Sciatic nerve (tissue), 2 donors: ENCODE measurements around the gene TSC22D4. TPM values are rescaled to one million over a fixed set of nuclear protein-coding genes. Genes with fewer than 3 reads are reported as not detected.
"Not testable (repeated sequence)": the region's sequence is repeated elsewhere in the genome, so short reads cannot be mapped to it uniquely, and the experiment has no call there.

Experiments
- ATAC-seq: fragments of 200-7000 bp; cut with Tn5 transposase; one replicate; pipeline ENCODE4 v1.9.1; 2020; ENCODE audit warnings: mild to moderate bottlenecking, moderate library complexity
- DNase-seq: peaks from one replicate; pipeline ENCODE4 v3.0.0-alpha.2; 2020; ENCODE audit warnings: low spot score
- intact Hi-C: fragments of 100-400 bp; cut with DNase I; formaldehyde crosslinking; loops from one replicate; pipeline ENCODE4 v1.14.2; 2022
- total RNA-seq: library from RNA; stranded (reverse); fragmentation: NEBNext Ultra II Directional; extraction: Animal tissue kit (Norgen Biotek cat#: 25700); gene quantifications from one replicate; pipeline ENCODE4 v1.2.1, GENCODE V29; 2021
- donor health status: DM: no; HTN: no; CAD: no.
- donor health status: DM: no; HTN: no; CAD: no.

TSC22D4 gene
- total RNA-seq, 1 donor from 2014 or later: 148 TPM

DNA sequence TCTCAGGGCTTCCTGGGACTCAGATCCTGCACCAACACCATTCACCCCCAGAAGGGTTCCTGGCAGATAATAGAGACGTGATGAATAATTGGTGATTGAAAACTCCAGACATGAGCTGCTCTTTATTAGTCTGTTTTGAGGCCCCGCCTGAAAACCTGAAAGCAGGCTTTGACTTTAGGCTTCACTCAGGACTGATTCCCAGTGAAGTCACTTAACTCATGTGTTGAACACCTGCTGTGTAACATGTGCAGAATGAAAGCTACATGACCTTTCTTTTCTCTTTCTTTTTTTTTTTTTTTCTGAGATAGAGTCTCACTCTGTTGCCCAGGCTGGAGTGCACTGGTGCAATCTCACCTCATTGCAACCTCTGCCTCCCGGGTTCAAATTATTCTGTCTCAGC is 23.8 kb downstream of the TSC22D4 start:
- intact Hi-C loops: no loop called here
- DNase-seq: no peak
- no peak for ATAC-seq

DNA sequence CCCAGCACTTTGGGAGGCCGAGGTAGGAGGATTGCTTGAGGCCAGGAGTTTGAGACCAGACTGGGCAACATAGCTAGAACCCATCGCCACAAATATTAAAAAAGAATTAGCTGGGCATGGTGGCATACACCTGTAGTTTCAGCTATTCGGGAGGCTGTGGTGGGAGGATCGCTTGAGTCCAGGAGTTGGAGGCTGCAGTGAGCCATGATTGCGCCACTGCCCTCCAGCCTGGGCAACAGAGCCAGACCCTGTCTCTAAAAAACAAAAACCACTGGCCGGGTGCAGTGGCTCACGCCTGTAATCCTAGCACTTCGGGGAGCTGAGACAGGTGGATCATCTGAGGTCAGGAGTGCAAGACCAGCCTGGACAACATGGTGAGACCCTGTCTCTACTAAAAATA is 25.2 kb downstream of the TSC22D4 start:
- ATAC-seq, intact Hi-C loops, DNase-seq: not testable (repeated sequence)

DNA sequence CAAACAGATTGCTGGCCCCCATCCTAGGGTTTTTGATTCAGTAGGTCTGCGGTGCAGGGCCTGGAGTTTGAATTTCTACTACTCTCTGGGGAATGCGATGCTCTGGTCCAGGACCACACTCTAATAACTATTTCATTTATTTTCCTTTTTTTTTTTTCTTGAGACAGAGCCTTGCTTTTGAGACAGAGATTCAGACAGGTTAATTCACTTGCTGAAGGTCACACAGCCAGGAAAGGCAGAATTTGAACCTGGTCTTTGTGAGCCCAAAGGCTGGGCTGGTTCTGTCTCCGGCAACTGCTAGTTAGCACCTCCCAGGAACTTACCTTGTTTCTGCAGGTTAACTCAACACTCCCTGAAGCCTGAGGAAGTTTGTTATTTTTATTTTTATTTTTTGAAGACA is 26.5 kb downstream of the TSC22D4 start:
- DNase-seq (no peak), ATAC-seq (no peak)
- intact Hi-C loops: no loop called here

DNA sequence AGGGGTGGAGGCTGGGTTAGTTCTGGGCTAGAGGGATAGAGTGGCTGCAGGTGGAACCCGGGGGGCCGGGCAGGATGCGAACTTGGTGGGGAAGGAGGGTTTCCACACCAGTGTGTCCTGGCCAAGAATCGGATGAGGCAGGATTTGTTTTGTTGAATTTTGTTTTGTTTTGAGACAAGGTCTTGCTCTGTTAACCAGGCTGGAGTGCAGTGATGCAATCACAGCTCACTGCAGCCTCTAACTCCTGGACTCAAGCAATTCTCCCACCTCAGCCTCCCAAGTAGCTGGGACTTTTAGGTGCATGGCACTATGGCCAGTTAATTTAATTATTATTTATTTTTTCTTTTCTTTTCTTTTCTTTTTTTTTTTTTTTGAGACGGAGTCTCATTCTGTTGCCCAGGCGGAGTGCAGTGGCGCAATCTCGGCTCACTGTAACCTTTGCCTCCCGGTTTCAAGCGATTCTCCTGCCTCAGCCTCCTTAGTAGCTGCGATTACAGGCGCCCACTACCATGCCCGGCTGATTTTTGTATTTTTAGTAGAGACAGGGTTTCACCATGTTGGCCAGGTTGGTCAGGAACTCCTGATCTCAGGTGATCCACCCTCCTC is 29.7 kb downstream of the TSC22D4 start:
- DNase-seq: no peak
- no peak for ATAC-seq
- intact Hi-C loops: no loop called here

DNA sequence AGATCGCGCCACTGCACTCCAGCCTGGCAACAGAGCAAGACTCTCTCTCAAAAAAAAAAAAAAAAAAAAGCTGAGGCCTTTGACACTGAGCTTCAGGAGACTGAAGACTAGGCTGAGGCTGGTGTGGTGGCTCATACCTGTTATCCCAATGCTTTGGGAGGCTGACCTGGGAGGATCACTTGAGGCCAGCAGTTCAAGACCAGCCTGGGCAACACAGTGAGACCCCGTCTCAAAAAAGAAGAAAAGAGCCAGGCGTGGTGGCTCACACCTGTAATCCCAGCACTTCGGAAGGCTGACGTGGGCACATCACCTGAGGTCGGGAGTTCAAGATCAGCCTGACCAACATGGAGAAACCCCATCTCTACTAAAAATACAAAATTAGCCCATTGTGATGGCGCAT is 31.7 kb downstream of the TSC22D4 start:
- ATAC-seq, DNase-seq, intact Hi-C loops: not testable (repeated sequence)

DNA sequence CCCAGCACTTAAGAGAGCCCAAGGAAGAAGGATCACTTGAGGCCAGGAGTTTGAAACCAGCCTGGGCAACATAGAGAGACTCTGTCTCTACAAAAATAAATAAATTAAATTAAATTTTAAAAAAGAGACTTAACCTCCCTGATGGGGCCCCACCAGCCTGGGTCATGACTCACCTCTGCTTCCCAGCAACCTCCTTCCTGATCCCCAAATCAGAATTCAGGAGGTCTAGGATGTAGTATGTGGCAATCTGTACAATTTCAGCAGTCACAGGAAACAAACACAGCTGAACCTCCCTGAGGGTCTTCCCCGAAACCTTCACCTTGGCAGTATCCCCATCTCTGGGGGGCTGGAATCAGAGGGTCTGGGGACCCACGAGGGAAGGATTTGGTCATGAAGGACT is 33.0 kb downstream of the TSC22D4 start:
- intact Hi-C loops: no loop called here
- ATAC-seq: no peak
- no peak for DNase-seq

DNA sequence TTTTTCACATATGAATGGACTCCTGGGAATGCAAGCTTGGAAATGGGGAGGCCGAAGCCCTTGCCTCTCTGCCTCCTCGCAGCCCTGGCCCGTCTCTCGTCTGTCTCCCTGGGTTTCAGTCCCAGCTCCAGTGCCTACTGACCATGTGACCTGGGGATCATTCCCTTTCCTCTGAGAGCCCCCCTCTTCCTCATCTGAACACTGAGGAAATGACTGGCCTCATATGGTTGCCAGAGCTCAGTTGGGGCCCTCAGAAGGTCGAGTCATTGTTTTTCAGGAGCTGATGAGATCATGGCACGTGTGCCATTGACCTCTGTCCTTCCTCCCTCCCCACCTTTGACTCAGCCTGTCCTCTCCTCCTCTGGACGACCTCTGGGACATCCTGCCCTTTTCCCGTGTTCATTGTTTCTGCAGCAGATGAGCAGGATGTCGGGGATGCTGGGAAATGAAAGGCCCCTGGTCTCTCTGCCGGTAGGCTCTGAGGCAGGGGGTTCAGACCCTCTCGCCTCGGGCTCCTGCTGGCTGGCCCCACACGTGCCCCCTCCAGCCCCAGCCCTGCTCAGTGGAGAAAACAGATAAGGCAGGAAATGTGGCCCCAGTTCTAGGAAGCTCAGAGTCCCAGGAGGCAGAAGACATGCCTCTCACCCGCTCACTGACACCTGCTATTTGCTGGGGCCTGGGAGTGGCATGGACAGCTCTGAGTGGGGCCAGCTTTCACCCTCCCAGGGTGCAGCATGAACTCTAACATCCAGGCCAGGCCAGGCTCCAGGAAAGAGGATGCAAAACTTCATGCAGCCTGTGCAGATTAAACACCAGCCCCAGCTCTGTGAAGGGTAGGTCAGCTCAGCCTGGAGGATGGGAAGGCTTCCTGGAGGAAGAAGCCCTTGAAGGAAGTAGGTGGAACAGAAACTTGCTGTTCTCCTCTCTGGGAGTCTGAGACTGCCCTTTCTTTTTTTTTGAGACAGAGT is 34.4 kb downstream of the TSC22D4 start:
- peak; percentile 69 for ATAC-seq
- no peak for DNase-seq
- intact Hi-C loops: no loop called here

DNA sequence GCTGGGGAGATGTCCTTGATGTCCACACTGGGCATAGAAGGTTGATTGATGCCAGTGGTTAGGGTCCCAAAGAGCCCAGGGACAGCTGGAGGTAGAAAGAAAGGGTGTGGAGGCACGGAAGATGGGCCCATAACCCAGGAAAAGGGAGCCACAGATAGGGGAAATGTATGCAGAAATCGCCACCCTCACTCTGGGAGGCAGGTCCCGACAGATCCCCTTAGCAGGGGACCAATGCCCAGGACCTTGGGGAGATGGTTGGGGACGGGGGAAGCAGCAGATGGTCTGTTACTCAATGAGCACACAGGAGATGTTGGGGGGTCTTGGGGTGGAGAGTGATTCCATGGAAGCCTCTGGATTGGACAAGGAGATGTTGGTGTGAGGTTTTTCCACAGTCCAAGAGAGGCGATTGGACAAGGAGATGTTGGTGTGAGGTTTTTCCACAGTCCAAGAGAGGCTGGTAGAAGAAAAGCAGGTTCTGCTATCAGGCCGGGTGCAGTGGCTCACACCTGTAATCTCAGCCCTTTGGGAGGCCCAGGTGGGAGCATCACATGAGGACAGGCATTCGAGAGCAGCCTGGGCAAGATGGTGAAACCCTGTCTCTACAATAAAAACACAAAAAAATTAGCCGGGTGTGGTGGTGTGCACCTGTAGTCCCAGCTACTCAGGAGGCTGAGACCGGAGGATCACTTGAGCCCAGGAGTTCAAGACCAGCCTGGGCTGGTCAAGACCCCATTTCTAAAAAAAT is 35.7 kb downstream of the TSC22D4 start:
- intact Hi-C loops: no loop called here
- peak; percentile 41 for DNase-seq
- ATAC-seq: no peak

DNA sequence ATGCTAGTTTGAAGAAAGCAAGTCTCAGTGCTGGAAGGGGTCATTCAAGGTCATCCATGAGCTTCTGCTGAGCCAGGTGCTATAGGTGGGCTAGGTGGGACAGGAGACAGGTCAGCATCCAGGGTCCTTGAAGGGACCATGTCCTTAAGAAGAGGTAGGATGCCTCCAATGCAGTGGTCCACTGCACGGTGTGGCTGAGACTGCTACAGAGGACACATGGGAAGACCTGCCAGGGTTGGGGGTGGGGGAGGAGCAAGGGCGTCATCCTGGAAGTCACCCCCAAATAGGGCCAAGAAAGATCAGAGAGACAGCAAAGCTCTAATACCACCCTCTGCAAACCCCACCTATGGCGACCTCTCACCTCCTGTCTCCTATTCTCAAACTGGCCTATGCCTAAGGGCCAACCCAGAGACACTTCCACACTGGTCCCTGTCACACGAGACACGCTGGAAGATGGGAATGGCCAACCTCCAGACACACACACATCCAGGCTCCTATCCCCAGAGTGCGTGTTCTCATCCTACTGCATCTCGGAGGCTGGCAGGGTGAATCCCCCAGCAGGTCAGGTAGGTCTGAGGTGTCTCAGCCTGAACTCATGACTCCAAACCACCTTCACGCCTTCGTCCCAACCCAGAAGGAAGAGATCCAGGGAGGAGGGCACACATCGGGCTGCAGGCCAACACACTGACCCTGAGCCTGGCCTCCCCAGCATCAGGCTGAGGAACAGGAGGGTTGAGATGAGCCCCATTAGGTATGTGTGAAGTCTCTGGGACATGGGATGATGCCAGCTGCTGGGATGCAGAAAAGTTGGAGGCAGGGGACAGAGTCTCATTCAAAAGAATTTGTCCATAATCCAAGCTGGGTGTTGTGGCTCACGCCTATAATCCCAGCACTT is 37.1 kb downstream of the TSC22D4 start:
- intact Hi-C loops: no loop called here
- DNase-seq (peak; percentile 53), ATAC-seq (no peak)

DNA sequence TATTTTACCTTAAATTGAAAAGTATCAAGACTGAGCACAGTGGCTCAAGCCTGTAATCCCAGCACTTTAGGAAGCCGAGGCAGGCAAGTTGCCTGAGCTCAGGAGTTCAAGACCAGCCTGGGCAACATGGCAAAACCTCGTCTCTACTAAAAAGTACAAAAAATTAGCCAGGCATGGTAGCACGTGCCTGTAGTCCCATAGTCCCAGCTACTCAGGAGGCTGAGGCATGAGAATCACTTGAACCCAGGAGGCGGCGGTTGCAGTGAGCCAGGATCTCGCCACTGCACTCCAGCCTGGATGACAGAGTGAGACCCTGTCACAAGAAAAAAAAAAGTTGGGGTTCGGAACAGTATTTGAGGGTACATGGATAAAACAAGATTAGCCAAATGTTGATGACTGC is 39.8 kb downstream of the TSC22D4 start:
- DNase-seq: peak; percentile 35
- ATAC-seq, intact Hi-C loops: not testable (repeated sequence)

DNA sequence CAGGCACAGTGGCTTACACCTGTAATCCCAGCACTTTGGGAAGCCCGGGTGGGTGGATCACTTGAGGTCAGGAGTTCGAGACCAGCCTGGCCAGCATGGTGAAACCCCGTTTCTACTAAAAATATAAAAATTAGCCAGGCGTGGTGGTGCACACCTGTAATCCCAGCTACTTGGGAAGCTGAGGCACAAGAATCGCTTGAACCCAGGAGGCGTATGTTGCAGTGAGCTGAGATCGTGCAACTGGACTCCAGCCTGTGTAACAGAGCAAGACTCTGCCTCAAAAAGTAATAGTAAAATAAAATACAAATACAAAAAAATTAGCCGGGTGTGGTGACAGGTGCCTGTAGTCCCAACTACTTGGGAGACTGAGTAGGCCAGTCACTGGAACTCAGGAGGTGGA is 40.3 kb downstream of the TSC22D4 start:
- ATAC-seq, intact Hi-C loops: not testable (repeated sequence)
- peak; percentile 35 for DNase-seq

DNA sequence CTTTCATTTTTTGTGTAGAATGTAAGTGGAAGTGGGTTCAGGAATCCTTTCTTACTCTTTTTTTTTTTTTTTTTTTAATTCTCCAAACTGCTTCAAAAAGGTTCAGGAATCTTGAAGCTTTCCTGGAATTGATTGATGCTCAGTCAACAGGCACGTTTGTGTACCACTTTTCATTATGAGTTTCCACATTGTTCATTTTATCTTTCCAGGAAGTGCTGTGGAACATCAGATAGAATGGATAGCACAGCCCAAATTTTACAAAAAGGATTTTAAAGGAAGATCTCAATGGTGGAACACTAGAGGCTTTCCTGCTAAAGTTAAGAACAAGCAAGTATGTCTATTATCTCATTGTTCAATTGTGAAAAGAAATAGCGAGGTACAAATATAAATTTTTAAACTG is 40.8 kb downstream of the TSC22D4 start:
- intact Hi-C loops: no loop called here
- ATAC-seq (no peak), DNase-seq (no peak)

DNA sequence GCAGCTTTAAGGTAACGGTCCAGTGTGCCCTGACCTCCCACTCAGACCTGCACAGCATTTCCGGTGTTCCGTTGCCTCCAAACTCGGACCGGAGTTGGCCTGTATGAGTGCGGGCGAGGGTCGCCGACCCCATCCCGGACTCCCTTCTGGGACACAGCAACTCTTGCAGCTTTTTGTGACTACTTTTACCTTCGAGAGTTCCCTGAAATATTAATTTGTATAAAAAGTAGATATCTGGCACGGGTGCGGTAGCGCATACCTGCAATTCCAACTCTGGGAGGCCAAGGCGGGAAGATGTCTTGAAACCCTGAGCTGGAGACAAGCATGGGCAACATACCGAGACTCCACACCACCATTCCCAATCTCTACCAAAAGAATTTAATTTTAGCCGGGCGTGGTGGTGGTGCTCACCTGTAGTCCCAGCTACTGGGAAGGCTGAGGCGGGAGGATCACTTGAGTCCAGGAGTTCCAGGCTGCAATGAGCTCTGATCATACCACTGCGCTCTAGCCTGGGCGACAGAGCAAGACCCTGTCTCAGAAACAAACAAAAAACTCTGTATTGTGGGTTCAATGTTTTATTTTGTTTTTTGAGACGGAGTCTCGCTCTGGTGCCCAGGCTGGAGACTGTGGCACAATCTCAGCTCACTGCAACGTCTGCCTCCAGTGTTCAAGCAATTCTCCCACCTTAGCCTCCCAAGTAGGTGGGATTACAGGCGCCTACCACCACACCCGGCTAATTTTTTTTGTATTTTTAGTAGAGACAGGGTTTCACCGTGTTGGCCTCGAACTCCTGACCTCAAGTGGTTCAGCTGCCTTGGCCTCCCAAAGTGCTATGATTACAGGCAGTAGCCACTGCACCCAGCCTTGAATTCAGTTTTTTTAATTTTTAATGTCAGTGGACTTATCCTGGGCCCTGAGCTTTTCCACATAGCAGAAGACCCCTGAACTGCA is 41.6 kb downstream of the TSC22D4 start:
- no peak for ATAC-seq
- intact Hi-C loops: no loop called here
- peak; percentile 72 for DNase-seq

DNA sequence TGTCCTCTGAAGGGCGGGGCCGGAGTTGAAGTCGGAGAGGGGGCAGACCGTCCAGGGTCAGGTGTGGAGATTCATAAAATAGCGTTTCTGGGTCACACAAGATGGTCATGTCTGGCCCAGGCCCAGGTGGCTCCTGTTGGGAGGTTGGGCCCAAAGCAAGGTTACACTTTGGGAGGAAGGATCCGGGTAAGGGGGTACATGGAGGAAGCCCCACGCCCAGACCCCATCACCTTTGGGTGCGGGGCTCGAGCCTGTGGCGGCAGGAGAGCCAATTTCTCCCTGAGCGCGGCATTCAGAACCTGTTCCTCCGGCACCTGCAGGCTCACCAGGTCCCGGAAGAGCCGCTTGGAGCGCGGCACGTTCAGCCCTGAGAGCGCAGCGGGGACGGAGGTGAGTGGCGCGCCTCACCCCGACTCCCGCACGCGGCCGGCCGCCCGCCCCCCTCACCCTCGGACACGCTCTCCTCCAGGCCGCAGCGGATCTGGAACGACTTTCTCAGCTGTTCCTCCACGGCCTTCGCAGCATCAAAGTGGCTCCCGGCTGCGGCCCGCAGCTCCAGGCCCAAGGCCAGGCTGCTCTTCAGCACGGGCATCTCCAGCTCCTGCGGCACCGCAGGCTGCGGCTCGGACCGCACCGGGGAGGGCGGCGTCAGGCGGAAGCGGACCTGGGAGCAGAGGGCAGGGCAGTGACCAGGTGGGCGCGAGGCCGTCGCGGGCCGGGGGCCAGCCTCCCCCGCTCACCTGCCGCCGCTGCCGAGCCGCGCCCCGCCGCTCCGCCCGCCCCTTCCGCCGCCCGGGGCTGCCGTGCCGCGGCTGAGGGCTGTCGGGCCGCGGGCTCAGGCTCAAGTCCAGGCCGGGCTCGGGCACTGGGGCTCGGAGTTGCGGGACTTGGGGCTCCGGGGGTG is 43.4 kb downstream of the TSC22D4 start:
- intact Hi-C loops: no loop called here
- DNase-seq (peak; percentile 71), ATAC-seq (no peak)

DNA sequence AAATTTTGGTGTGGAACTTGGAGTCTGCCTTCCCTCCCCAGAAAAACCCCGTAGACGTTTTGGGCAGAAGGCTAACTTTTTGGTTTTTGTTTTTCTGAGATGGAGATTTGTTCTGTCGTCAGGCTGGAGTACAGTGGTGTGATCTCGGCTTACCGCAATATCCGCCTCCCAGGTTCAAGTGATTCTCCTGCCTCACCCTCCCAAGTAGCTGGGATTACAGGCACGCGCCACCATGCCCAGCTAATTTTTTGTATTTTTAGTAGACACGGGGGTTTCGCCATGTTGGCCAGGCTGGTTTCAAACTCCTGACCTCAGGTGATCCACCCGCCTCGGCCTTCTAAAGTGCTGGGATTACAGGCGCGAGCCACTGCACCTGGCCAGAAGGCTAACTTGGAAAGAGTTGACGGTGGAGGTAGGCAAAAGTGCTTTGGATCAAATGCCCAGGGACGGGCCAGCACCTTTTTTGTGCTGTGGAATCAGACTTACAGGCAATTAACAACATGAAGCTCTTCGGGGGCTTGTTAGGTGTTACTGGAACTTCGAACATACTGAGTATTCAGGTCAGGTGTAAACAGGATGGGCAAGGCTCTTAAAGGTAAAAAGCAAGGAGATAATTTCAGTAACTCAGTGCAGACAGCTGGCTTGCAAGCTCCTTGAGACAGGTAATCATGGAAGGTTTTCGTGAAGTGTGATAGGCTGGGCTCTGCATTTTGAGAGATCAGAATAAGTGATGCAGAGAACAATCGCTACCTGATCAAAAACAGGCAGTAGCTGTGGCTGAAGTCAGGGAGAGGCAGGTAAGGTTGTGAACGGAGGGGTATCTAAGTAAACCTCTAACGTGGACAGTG is 44.5 kb downstream of the TSC22D4 start:
- intact Hi-C loops: no loop called here
- DNase-seq (no peak), ATAC-seq (no peak)
